GM23338 (cell line): ENCODE data around the gene THOP1.

Experiments used
- CTCF ChIP-seq, 2 experiments: fragments of 200-600 bp in 1 of 2; sonication (generic) in 1 of 2; conservative IDR thresholded peaks; 2 replicates each; pipeline versions ENCODE4 v1.5.1 to v1.6.1; 2016 to 2017; ENCODE audit warnings: antibody characterized with exemption in 2 of 2, low read depth in 2 of 2, mild to moderate bottlenecking in 2 of 2, moderate library complexity in 1 of 2
- EZH2 ChIP-seq: fragments of 200-600 bp; sonication (generic); IDR thresholded peaks from one replicate; pipeline ENCODE4 v1.8.0; 2017; ENCODE audit warnings: antibody characterized with exemption, mild to moderate bottlenecking, low read depth; ENCODE audit not compliant: unreplicated experiment
- POLR2AphosphoS5 ChIP-seq: IDR thresholded peaks from 2 replicates; pipeline ENCODE4 v1.6.1; 2016; ENCODE audit warnings: antibody characterized with exemption, low read depth
- ZNF114 ChIP-seq: fragments of 250-450 bp; sonication (Bioruptor Pico); IDR thresholded peaks from 2 replicates; pipeline ENCODE4 v1.5.0; 2020; ENCODE audit warnings: mild to moderate bottlenecking, moderate library complexity

- TF ChIP-seq EZH2: no peak
- no peak for TF ChIP-seq ZNF114
- no peak for TF ChIP-seq CTCF (conservative IDR thresholded peaks at IDR 0.05; ENCODE audit: low read depth in 2 of 2)
- no peak for TF ChIP-seq POLR2AphosphoS5
Measured at GRCh38 chr19:2788237-2788636, 2.9 kb downstream of the THOP1 start.
